Neural progenitor cell (in vitro differentiated cells): ENCODE measurements around the gene TMEM239.

Experiments used
- EZH2phosphoT487 ChIP-seq: fragments of 200-600 bp; sonication (generic); IDR thresholded peaks from 2 replicates; pipeline ENCODE4 v1.6.1; 2017; ENCODE audit warnings: antibody characterized with exemption
- TF ChIP-seq, protein P1 (sequence below): fragments of 200-600 bp; sonication (generic); IDR thresholded peaks from 2 replicates; pipeline ENCODE4 v1.5.1; 2017; ENCODE audit warnings: antibody characterized with exemption, mild to moderate bottlenecking

GRCh38 chr20:2867081-2867864 is 51.1 kb downstream of the TMEM239 start:
- TF ChIP-seq, protein P1, sequence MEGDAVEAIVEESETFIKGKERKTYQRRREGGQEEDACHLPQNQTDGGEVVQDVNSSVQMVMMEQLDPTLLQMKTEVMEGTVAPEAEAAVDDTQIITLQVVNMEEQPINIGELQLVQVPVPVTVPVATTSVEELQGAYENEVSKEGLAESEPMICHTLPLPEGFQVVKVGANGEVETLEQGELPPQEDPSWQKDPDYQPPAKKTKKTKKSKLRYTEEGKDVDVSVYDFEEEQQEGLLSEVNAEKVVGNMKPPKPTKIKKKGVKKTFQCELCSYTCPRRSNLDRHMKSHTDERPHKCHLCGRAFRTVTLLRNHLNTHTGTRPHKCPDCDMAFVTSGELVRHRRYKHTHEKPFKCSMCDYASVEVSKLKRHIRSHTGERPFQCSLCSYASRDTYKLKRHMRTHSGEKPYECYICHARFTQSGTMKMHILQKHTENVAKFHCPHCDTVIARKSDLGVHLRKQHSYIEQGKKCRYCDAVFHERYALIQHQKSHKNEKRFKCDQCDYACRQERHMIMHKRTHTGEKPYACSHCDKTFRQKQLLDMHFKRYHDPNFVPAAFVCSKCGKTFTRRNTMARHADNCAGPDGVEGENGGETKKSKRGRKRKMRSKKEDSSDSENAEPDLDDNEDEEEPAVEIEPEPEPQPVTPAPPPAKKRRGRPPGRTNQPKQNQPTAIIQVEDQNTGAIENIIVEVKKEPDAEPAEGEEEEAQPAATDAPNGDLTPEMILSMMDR = no peak
- no peak for TF ChIP-seq EZH2phosphoT487
